ENCODE data around the gene TBX15. TPM values are rescaled to one million over a fixed set of nuclear protein-coding genes. Genes with fewer than 3 reads are reported as not detected.

Gene TBX15
- 0.15 TPM for total RNA-seq
- long read RNA-seq = 0 reads

- Histone ChIP-seq H3K27ac (no peak within 1 kb of the TSS), H3K36me3 (no peaks in the 10 kb centered on the region), H3K9me3 (no peaks in the 10 kb centered on the region), H3K4me3 (peak within 1 kb of the TSS; percentile 45), H3K27me3 (ENCODE audit: low read depth) (peaks cover 100% of the 10 kb centered on the region), H3K4me1 (peaks cover 28% of the 10 kb centered on the region)
- no peak for DNase-seq
- intact Hi-C loops (cut with DNase I) = no loop called here
- ATAC-seq = no peak
- no peak for TF ChIP-seq CTCF (IDR thresholded peaks at IDR 0.05)
These were observed at the start of gene TBX15 for GRCh38 chr1:118988186-118989005. TBX15 (minus strand) TSS chr1:118988343; CDS start chr1:118987795, 548 bp downstream.

- intact Hi-C loops (cut with DNase I) = no loop called here
- Histone ChIP-seq H3K27me3 (ENCODE audit: low read depth) (no peaks in the 10 kb centered on the region), H3K4me1 (no peaks in the 10 kb centered on the region), H3K36me3 (peaks cover 22% of the 10 kb centered on the region), H3K9me3 (no peaks in the 10 kb centered on the region), H3K27ac (no peak overlapping the region), H3K4me3 (no peak overlapping the region)
- ATAC-seq (no peak), DNase-seq (no peak)
- no peak for TF ChIP-seq CTCF (IDR thresholded peaks at IDR 0.05)
These were observed 46.2 kb upstream of the TBX15 start for GRCh38 chr1:119034359-119034758.

DNA sequence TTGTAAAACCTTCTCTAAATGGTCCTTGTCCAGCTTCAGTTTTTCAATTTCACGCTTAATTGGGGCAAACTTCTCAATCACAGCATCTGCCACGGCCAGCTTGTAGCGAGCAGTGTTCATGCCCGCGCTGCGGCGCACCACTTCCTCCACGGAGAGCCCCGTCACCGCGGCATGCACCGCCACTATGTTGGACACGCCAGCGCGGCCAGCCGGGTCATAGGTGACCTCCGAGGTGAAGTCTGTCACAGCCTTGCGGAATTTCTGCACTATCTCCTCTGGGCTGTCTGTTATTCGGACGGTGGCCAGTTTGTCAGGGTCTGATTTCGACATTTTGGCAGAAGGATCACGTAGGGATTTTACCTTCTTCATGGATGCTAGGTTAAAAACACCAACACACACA lies 44.8 kb upstream of the TBX15 start:
- no peak for TF ChIP-seq CTCF (IDR thresholded peaks at IDR 0.05)
- intact Hi-C loops (cut with DNase I) = no loop called here
- Histone ChIP-seq H3K9me3 (no peaks in the 10 kb centered on the region), H3K27ac (no peak overlapping the region), H3K36me3 (peaks cover 22% of the 10 kb centered on the region), H3K27me3 (ENCODE audit: low read depth) (no peaks in the 10 kb centered on the region), H3K4me1 (no peaks in the 10 kb centered on the region), H3K4me3 (no peak overlapping the region)
- DNase-seq = no peak
- no peak for ATAC-seq

GRCh38 chr1:119027759-119028158 lies 39.6 kb upstream of the TBX15 start:
- Histone ChIP-seq H3K9me3 (no peaks in the 10 kb centered on the region), H3K27ac (no peak overlapping the region), H3K4me1 (no peaks in the 10 kb centered on the region), H3K4me3 (no peak overlapping the region), H3K27me3 (ENCODE audit: low read depth) (no peaks in the 10 kb centered on the region), H3K36me3 (peaks cover 15% of the 10 kb centered on the region)
- DNase-seq (no peak), ATAC-seq (no peak)
- intact Hi-C loops (cut with DNase I) = no loop called here
- no peak for TF ChIP-seq CTCF (IDR thresholded peaks at IDR 0.05)

- DNase-seq (no peak), ATAC-seq (no peak)
- Histone ChIP-seq H3K4me1 (no peaks in the 10 kb centered on the region), H3K27me3 (ENCODE audit: low read depth) (no peaks in the 10 kb centered on the region), H3K4me3 (no peak overlapping the region), H3K36me3 (peaks cover 8% of the 10 kb centered on the region), H3K9me3 (no peaks in the 10 kb centered on the region), H3K27ac (no peak overlapping the region)
- TF ChIP-seq CTCF (IDR thresholded peaks at IDR 0.05) = no peak
- intact Hi-C loops (cut with DNase I) = no loop called here
These were observed 38.8 kb upstream of the TBX15 start for GRCh38 chr1:119026956-119027355.

All from lower lobe of right lung (tissue), 2 donors.